Pancreas (tissue), 10 donors: Measurements from ENCODE around the gene ST6GAL2. TPM values are rescaled to one million over a fixed set of nuclear protein-coding genes. Genes with fewer than 3 reads are reported as not detected.

Source experiments
- ATAC-seq, 4 donors: fragments of 200-7000 bp; cut with Tn5 transposase; one replicate each; pipeline versions ENCODE4 v1.8.0 to v1.9.1; 2020; ENCODE audit warnings: mild to moderate bottlenecking in 4 of 4, moderate library complexity in 4 of 4
- DNase-seq, 6 donors: peaks; one replicate each; pipeline ENCODE4 v3.0.0-alpha.2; 2020
- FAIRE-seq: peaks from 2 replicates; lab custom pipeline; 2012; peaks lifted over from hg19 to GRCh38; lab: Jason Lieb, UNC
- H3K27ac ChIP-seq, 4 donors: fragments of 200-600 bp; sonication (generic); 1 replicate in 3 of 4; 2 replicates in 1 of 4; pipeline versions ENCODE4 v1.5.0 to v1.8.0; 2020
- H3K27me3 ChIP-seq, 4 donors: fragments of 200-600 bp; one replicate each; pipeline ENCODE4 v1.8.0; 2021
- H3K36me3 ChIP-seq, 3 donors: fragments of 200-600 bp; sonication (generic) in 1 of 3; one replicate each; pipeline versions ENCODE4 v1.5.0 to v1.8.0; 2020 to 2021
- H3K4me1 ChIP-seq, 3 donors: fragments of 200-600 bp; one replicate each; pipeline ENCODE4 v1.8.0; 2021
- H3K4me3 ChIP-seq, 4 donors: fragments of 200-600 bp; sonication (generic) in 2 of 4; one replicate each; pipeline versions ENCODE4 v1.5.0 to v1.8.0; 2020 to 2021
- H3K9me3 ChIP-seq, 4 donors: fragments of 200-600 bp; one replicate each; pipeline ENCODE4 v1.8.0; 2021
- CTCF ChIP-seq, 4 donors: fragments of 200-600 bp; sonication (generic) in 3 of 4; IDR thresholded peaks; one replicate each; pipeline versions ENCODE4 v1.5.0 to v1.8.0; 2021; ENCODE audit warnings: antibody characterized with exemption in 4 of 4
- WGBS, 2 donors: extraction: QIAGEN DNeasy Blood & Tissue Kit; methylation state at CpG; one replicate each; pipeline ENCODE4 v1.1.7; 2013; 5-methylcytosine and 5-hydroxymethylcytosine counted together
- intact Hi-C, 3 donors: fragments of 100-400 bp; cut with DNase I; formaldehyde crosslinking; loops; one replicate each; pipeline versions ENCODE4 v1.11.1 to v1.14.2; 2022
- polyA plus RNA-seq, 2 donors: library from polyadenylated mRNA; stranded (reverse); fragments of 200-250 nt; gene quantifications; one replicate each; pipeline ENCODE4 v1.2.3, GENCODE V29; 2013
- total RNA-seq, 6 donors: library from RNA; stranded (reverse); fragmentation: NEBNext Ultra II Directional in 4 of 6; extraction: Animal tissue kit (Norgen Biotek cat#: 25700) in 4 of 6; gene quantifications; one replicate each; pipeline versions ENCODE4 v1.2.1 to v1.2.4, GENCODE V29; 2021 to 2023
- donor health status: healthy with polysubstance abuse.
- donor health status: DM: no; HTN: no; CAD: no; lungs with moderate emphysema.
- donor health status: DM: no; HTN: no; CAD: no.
- donor health status: control.
- donor health status: control.
- donor health status: Bipolar disorder and iron deficiency.
- donor health status: DM: yes; HTN: yes; CAD: no.
- donor health status: DM: no; HTN: no; CAD: no.
- donor health status: DM: no; HTN: no; CAD: no.
- donor health status: DM: yes; HTN: yes; CAD: no.

Gene ST6GAL2
- total and polyA plus RNA-seq, 8 donors, result 0.04 to 1.0 (median 0.09) TPM; not detected in 2

- Histone ChIP-seq H3K27ac (no peak overlapping the region), H3K4me3 (no peak overlapping the region), H3K36me3 (no peaks in the 10 kb centered on the region), H3K9me3 (no peaks in the 10 kb centered on the region), H3K4me1 (no peaks in the 10 kb centered on the region), H3K27me3 (no peaks in the 10 kb centered on the region)
- FAIRE-seq (no peak), DNase-seq (peak; percentile 71 to 95 (median 93)), ATAC-seq (peak; percentile 71 to 95 (median 93))
- TF ChIP-seq CTCF (IDR thresholded peaks at IDR 0.05), result no peak
- intact Hi-C loops, result no loop called here
- 34 to 39% methylated on average over 7 of the region's 7 CpGs for WGBS, 2 donors
These were observed 43.9 kb downstream of the ST6GAL2 start for GRCh38 chr2:106841886-106842645.

- no peaks in the 10 kb centered on the region for H3K9me3 ChIP-seq
- FAIRE-seq (no peak), DNase-seq (no peak), ATAC-seq (no peak)
- WGBS, 2 donors, result 57 to 68% methylated on average over 2 of the region's 2 CpGs
- H3K27ac ChIP-seq, result no peak overlapping the region
- intact Hi-C loops, result no loop called here
- no peaks in the 10 kb centered on the region for H3K27me3 ChIP-seq
- no peak overlapping the region for H3K4me3 ChIP-seq
- no peaks in the 10 kb centered on the region for H3K36me3 ChIP-seq
- no peak for TF ChIP-seq CTCF (IDR thresholded peaks at IDR 0.05)
- H3K4me1 ChIP-seq, result no peaks in the 10 kb centered on the region
These were observed 45.1 kb downstream of the ST6GAL2 start for GRCh38 chr2:106840818-106841217.

- Histone ChIP-seq H3K4me3 (no peak overlapping the region), H3K9me3 (no peaks in the 10 kb centered on the region), H3K27ac (no peak overlapping the region), H3K36me3 (no peaks in the 10 kb centered on the region), H3K27me3 (no peaks in the 10 kb centered on the region), H3K4me1 (no peaks in the 10 kb centered on the region)
- FAIRE-seq (no peak), DNase-seq (peak in 3 of 6 donors; percentile 22 to 48 (median 43)), ATAC-seq (peak in 2 of 4 donors; percentile 40 to 52)
- no peak for TF ChIP-seq CTCF (IDR thresholded peaks at IDR 0.05)
- 33 to 43% methylated on average over 7 of the region's 7 CpGs for WGBS, 2 donors
- intact Hi-C loops, result no loop called here
These were observed 45.9 kb downstream of the ST6GAL2 start for GRCh38 chr2:106839849-106840595.

- ATAC-seq, result no peak
- Histone ChIP-seq H3K4me1 (no peaks in the 10 kb centered on the region), H3K36me3 (no peaks in the 10 kb centered on the region), H3K27ac (no peak overlapping the region), H3K9me3 (no peaks in the 10 kb centered on the region), H3K27me3 (no peaks in the 10 kb centered on the region), H3K4me3 (no peak overlapping the region)
- no peak for FAIRE-seq
- DNase-seq, result no peak
- intact Hi-C loops, result no loop called here
- 79 to 82% methylated on average over 3 of the region's 3 CpGs for WGBS, 2 donors
- TF ChIP-seq CTCF (IDR thresholded peaks at IDR 0.05), result no peak
These were observed 52.7 kb downstream of the ST6GAL2 start for GRCh38 chr2:106833256-106833655.
